Fibroblast of skin of right biceps (primary cell): ENCODE measurements around the gene MLXIPL.
"Not testable (repeated sequence)": the region's sequence is repeated elsewhere in the genome, so short reads cannot be mapped to it uniquely, and the experiment has no call there.

Source experiments
- DNase-seq: peaks from one replicate; pipeline ENCODE4 v3.0.0-alpha.2; 2013

MLXIPL gene

GRCh38 chr7:73611017-73611555 lies 13.2 kb downstream of the MLXIPL start:
- no peak for DNase-seq

GRCh38 chr7:73610105-73610504 lies 14.2 kb downstream of the MLXIPL start:
- no peak for DNase-seq

GRCh38 chr7:73607692-73607983 lies 16.7 kb downstream of the MLXIPL start:
- DNase-seq = not testable (repeated sequence)

- DNase-seq = peak; percentile 36
Measured at GRCh38 chr7:73606801-73607691, 17.3 kb downstream of the MLXIPL start.

- no peak for DNase-seq
Measured at GRCh38 chr7:73605601-73606220, 18.6 kb downstream of the MLXIPL start.

- DNase-seq = no peak
Measured at GRCh38 chr7:73602721-73603651, 21.3 kb downstream of the MLXIPL start.

GRCh38 chr7:73599916-73600315 lies 24.4 kb downstream of the MLXIPL start:
- DNase-seq = no peak

- no peak for DNase-seq
Measured at GRCh38 chr7:73599151-73599882, 25.0 kb downstream of the MLXIPL start.

- DNase-seq = no peak
Measured at GRCh38 chr7:73597978-73598782, 26.1 kb downstream of the MLXIPL start.

- DNase-seq = no peak
Measured at GRCh38 chr7:73596191-73597065, 27.9 kb downstream of the MLXIPL start.

- DNase-seq = no peak
Measured at GRCh38 chr7:73595358-73595757, 29.0 kb downstream of the MLXIPL start.

GRCh38 chr7:73593207-73594045 lies 30.9 kb downstream of the MLXIPL start:
- no peak for DNase-seq

GRCh38 chr7:73586911-73587310 lies 37.4 kb downstream of the MLXIPL start:
- DNase-seq = no peak

- no peak for DNase-seq
Measured at GRCh38 chr7:73585196-73585595, 39.1 kb downstream of the MLXIPL start.

GRCh38 chr7:73582664-73583202 lies 41.6 kb downstream of the MLXIPL start:
- DNase-seq = no peak

- DNase-seq = not testable (repeated sequence)
Measured at GRCh38 chr7:73581006-73581405, 43.3 kb downstream of the MLXIPL start.

GRCh38 chr7:73578342-73579128 lies 45.8 kb downstream of the MLXIPL start, which contains the start of gene TBL2:
TSS of gene TBL2 (minus strand) at chr7:73578579. CDS start at chr7:73578549, 30 bp downstream.
- DNase-seq = peak; percentile 98
